ENCODE results near the gene CHCHD4.

CHCHD4 gene

GRCh38 chr3:14133876-14134275 lies 9.2 kb upstream of the CHCHD4 start:
- Histone ChIP-seq H3K9me3 (ENCODE audit: insufficient read depth, low read length) (no peaks in the 10 kb centered on the region), H4K20me1 (ENCODE audit: low read depth, low read length) (no peaks in the 10 kb centered on the region), H3K36me3 (ENCODE audit: low read length) (no peaks in the 10 kb centered on the region), H3K79me2 (ENCODE audit: insufficient read depth, low read length) (no peaks in the 10 kb centered on the region), H3F3A (ENCODE audit: insufficient read depth) (no peaks in the 10 kb centered on the region), H3K9me2 (replicated peaks; ENCODE audit: insufficient read depth, low read length) (no peaks in the 10 kb centered on the region), H3K4me3 (ENCODE audit: insufficient read depth, low read length, poor library complexity, severe bottlenecking) (no peak overlapping the region), H3K4me2 (ENCODE audit: low read depth, low read length, poor library complexity, severe bottlenecking) (no peak overlapping the region), H3K27ac (ENCODE audit: low read depth, low read length) (no peak overlapping the region), H2AFZ (ENCODE audit: low read depth, low read length, severe bottlenecking) (no peak overlapping the region), H3K9ac (ENCODE audit: low read length) (no peak overlapping the region), H3K27me3 (ENCODE audit: low read length) (no peaks in the 10 kb centered on the region)
- TF ChIP-seq EZH2phosphoT487 (conservative IDR thresholded peaks at IDR 0.05; ENCODE audit: low read length) (no peak), CTCF (IDR thresholded peaks at IDR 0.05; ENCODE audit: insufficient read depth, low read length, poor library complexity, severe bottlenecking) (no peak)

GRCh38 chr3:14133188-14133800 lies 8.6 kb upstream of the CHCHD4 start:
- Histone ChIP-seq H2AFZ (ENCODE audit: low read depth, low read length, severe bottlenecking) (no peak overlapping the region), H4K20me1 (ENCODE audit: low read depth, low read length) (no peaks in the 10 kb centered on the region), H3K36me3 (ENCODE audit: low read length) (no peaks in the 10 kb centered on the region), H3K4me2 (ENCODE audit: low read depth, low read length, poor library complexity, severe bottlenecking) (no peak overlapping the region), H3K9me2 (replicated peaks; ENCODE audit: insufficient read depth, low read length) (no peaks in the 10 kb centered on the region), H3K27ac (ENCODE audit: low read depth, low read length) (no peak overlapping the region), H3F3A (ENCODE audit: insufficient read depth) (no peaks in the 10 kb centered on the region), H3K4me3 (ENCODE audit: insufficient read depth, low read length, poor library complexity, severe bottlenecking) (no peak overlapping the region), H3K9me3 (ENCODE audit: insufficient read depth, low read length) (no peaks in the 10 kb centered on the region), H3K9ac (ENCODE audit: low read length) (no peak overlapping the region), H3K79me2 (ENCODE audit: insufficient read depth, low read length) (no peaks in the 10 kb centered on the region), H3K27me3 (ENCODE audit: low read length) (no peaks in the 10 kb centered on the region)
- TF ChIP-seq EZH2phosphoT487 (conservative IDR thresholded peaks at IDR 0.05; ENCODE audit: low read length) (no peak), CTCF (IDR thresholded peaks at IDR 0.05; ENCODE audit: insufficient read depth, low read length, poor library complexity, severe bottlenecking) (no peak)

- H3K4me3 ChIP-seq (ENCODE audit: insufficient read depth, low read length, poor library complexity, severe bottlenecking): no peak overlapping the region
- 0 out of 2 replicates have a peak, but pooled peaks cover under 1% of the 10 kb centered on the region for H3K79me2 ChIP-seq (ENCODE audit: insufficient read depth, low read length)
- H3K4me2 ChIP-seq (ENCODE audit: low read depth, low read length, poor library complexity, severe bottlenecking): no peak overlapping the region
- H3K36me3 ChIP-seq (ENCODE audit: low read length): no peaks in the 10 kb centered on the region
- no peak for TF ChIP-seq EZH2phosphoT487 (conservative IDR thresholded peaks at IDR 0.05; ENCODE audit: low read length)
- no peak for TF ChIP-seq CTCF (IDR thresholded peaks at IDR 0.05; ENCODE audit: insufficient read depth, low read length, poor library complexity, severe bottlenecking)
- H4K20me1 ChIP-seq (ENCODE audit: low read depth, low read length): no peaks in the 10 kb centered on the region
- H3K9ac ChIP-seq (ENCODE audit: low read length): no peak overlapping the region
- no peaks in the 10 kb centered on the region for H3K9me2 ChIP-seq (replicated peaks; ENCODE audit: insufficient read depth, low read length)
- no peak overlapping the region for H2AFZ ChIP-seq (ENCODE audit: low read depth, low read length, severe bottlenecking)
- H3K9me3 ChIP-seq (ENCODE audit: insufficient read depth, low read length): no peaks in the 10 kb centered on the region
- no peak overlapping the region for H3K27ac ChIP-seq (ENCODE audit: low read depth, low read length)
- H3K27me3 ChIP-seq (ENCODE audit: low read length): no peaks in the 10 kb centered on the region
- no peaks in the 10 kb centered on the region for H3F3A ChIP-seq (ENCODE audit: insufficient read depth)
These were observed 8.0 kb upstream of the CHCHD4 start for GRCh38 chr3:14132689-14133088.
